Measurements from ENCODE around the gene NCK2. TPM values are rescaled to one million over a fixed set of nuclear protein-coding genes. Genes with fewer than 3 reads are reported as not detected.
"Not testable (repeated sequence)": the region's sequence is repeated elsewhere in the genome, so short reads cannot be mapped to it uniquely, and the experiment has no call there.

NCK2 gene
- polyA plus RNA-seq, 1 donor, result 90.5 TPM

- DNase-seq, result no peak
These were observed 11.7 kb downstream of the NCK2 start for GRCh38 chr2:105756435-105756834.

- DNase-seq, result not testable (repeated sequence)
These were observed 12.2 kb downstream of the NCK2 start for GRCh38 chr2:105756865-105757264.

- no peak for DNase-seq
These were observed 12.7 kb downstream of the NCK2 start for GRCh38 chr2:105757433-105757832.

GRCh38 chr2:105760191-105760590 lies 15.5 kb downstream of the NCK2 start:
- DNase-seq, result no peak

- DNase-seq, result no peak
These were observed 16.1 kb downstream of the NCK2 start for GRCh38 chr2:105760639-105761337.

GRCh38 chr2:105761931-105762515 lies 17.3 kb downstream of the NCK2 start:
- no peak for DNase-seq

- no peak for DNase-seq
These were observed 18.4 kb downstream of the NCK2 start for GRCh38 chr2:105763076-105763475.

GRCh38 chr2:105764059-105764458 lies 19.3 kb downstream of the NCK2 start:
- no peak for DNase-seq

GRCh38 chr2:105765415-105766299 lies 20.9 kb downstream of the NCK2 start:
- DNase-seq, result no peak

- no peak for DNase-seq
These were observed 21.7 kb downstream of the NCK2 start for GRCh38 chr2:105766300-105766866.

GRCh38 chr2:105768176-105768575 lies 23.5 kb downstream of the NCK2 start:
- DNase-seq, result no peak

GRCh38 chr2:105768961-105769452 lies 24.3 kb downstream of the NCK2 start:
- DNase-seq, result no peak

- DNase-seq, result no peak
These were observed 24.8 kb downstream of the NCK2 start for GRCh38 chr2:105769504-105769903.

GRCh38 chr2:105770149-105770548 lies 25.4 kb downstream of the NCK2 start:
- DNase-seq, result no peak

- not testable (repeated sequence) for DNase-seq
These were observed 26.6 kb downstream of the NCK2 start for GRCh38 chr2:105771291-105771690.

GRCh38 chr2:105771836-105772235 lies 27.1 kb downstream of the NCK2 start:
- peak; percentile 67 for DNase-seq

GRCh38 chr2:105772362-105772761 lies 27.6 kb downstream of the NCK2 start:
- DNase-seq, result no peak

- no peak for DNase-seq
These were observed 28.9 kb downstream of the NCK2 start for GRCh38 chr2:105773568-105773967.

GRCh38 chr2:105774781-105775337 lies 30.1 kb downstream of the NCK2 start:
- no peak for DNase-seq

- no peak for DNase-seq
These were observed 31.3 kb downstream of the NCK2 start for GRCh38 chr2:105775809-105776559.

GRCh38 chr2:105776560-105776928 lies 31.8 kb downstream of the NCK2 start:
- DNase-seq, result no peak

GRCh38 chr2:105777031-105777482 lies 32.3 kb downstream of the NCK2 start:
- no peak for DNase-seq

Data from hindlimb muscle (tissue), 1 donor.